ENCODE data around the gene TMEM117.
"Not testable (repeated sequence)": the region's sequence is repeated elsewhere in the genome, so short reads cannot be mapped to it uniquely, and the experiment has no call there.

TMEM117 gene

DNA sequence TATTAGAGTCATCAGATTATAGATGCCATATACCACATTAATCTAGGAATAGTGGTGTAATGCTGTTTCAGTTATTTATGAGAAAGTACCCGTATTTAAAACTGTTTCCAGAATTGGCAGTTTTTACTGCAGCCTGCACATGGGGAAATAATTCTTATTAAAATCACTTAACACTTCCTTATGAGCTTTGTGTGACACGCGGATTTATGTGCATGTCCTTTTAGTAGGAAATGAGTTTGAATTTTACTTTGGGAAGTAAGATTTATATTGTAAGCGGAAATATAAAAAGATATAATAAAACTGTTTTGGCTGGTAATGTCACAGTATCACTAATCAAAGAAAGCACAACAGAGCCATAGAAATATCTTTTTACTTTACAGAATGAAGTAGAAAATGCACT, 132.9 kb downstream of the TMEM117 start:
- DNase-seq, result no peak

DNA sequence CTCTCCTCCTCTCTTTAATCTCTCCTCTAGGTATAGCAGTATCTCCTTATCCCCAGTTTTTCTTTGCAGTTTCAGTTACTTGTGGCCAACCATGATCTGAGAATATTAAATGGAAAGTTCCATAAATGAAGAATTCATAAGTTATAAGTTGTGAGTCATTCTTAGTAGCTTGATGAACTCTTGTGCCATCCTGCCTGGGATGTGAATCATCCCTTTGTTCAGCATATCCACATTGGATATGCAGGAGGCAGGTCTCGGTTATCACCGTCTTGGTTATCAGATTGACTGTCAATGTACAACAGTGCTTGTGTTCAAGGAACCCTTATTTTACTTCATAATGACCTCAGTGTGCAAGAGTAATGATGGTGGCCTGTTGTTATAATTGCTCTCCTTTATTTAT, 134.0 kb downstream of the TMEM117 start:
- no peak for DNase-seq

DNA sequence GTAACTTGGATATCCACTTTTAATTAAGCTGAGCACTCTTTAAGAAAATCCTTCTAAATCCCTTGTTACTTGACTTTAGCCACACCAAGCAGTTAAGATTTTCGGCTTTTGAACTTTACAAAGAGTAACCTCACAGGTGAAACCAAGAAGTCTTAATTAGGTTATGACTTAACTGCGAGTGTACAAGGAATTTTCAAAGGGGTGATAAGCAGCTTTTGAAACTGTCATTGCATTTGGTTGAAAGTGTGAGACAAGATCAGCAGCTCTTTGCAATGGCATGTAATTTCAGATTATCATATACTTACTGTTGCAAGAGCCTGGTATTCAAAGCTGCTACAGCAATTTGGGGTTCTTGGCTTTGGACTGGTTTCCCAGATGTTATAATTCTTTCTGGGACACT, 137.5 kb downstream of the TMEM117 start:
- DNase-seq, result no peak

DNA sequence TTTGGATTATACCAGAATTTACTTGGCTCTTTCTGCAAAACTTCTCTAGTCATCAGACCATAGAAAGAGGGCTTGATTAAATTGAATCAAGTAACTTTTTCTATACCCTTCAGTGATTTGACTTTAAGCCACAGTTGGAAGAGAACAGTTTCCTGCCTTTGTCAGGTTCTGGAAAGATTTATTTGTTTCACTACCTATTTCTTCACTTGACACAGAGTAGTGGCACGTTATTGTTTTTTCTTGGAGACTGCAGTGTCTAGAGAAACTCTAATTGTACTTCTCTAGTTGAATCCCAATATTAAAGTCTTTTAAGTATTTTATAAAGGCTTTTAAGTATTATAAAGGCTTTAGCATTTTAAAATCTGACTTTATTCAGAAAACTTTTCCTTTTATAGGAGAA, 138.1 kb downstream of the TMEM117 start:
- DNase-seq, result no peak

DNA sequence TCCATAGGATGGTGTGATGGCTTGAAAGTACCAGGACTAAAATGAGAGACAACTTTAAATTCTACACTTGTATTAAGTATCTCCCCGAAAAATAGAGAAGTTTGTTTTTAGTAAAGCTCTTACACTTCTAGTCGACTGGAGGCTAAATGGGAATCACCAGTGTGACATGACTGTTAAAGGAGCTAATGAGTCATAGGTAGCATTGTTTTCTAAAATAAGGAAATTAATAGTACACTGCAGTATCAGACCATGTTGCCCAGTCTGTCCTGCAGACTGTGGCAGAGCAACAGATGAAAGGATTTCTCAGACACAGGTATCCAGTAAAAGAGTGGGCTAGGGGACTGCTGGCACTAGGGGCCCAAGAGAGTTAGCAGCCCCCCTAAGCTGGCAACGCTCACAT, 140.1 kb downstream of the TMEM117 start:
- DNase-seq, result no peak

DNA sequence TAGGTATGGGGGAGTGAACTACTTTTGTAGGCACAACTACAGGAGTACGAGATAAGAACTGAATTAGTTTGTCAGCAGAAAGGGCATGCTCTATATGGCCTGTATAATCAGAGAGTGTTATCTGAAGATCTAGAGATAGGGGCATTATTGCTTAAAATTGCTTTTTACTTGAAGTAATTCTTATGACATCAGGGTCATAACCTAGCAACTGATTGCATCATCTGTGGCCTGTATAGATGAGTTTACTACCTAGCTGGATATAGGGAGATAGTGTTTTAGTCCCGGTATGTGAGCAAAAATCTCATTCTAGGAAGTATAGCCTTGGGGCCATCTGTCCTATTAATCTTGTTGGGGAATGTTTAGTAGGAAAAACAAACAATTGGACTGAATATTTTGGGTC, 142.7 kb downstream of the TMEM117 start:
- DNase-seq, result no peak

DNA sequence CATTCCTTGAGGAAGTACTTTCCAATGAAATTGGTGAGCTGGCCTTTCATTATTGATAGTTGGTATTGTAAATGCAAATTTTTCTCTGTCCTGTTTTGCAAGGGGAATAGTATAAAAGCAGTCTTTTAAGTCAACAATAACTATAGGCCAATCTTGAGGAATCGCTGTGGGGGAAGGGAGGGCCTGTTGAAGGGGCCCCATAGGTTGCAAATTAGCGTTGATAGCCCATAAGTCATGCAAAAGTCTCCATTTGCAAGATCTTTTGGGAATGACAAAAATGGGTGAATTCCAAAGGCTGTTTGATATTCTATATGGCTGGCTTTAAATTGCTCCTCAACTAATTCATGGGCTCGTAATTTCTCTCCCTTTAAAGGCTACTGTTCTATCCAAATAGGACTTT, 143.6 kb downstream of the TMEM117 start:
- DNase-seq, result no peak

DNA sequence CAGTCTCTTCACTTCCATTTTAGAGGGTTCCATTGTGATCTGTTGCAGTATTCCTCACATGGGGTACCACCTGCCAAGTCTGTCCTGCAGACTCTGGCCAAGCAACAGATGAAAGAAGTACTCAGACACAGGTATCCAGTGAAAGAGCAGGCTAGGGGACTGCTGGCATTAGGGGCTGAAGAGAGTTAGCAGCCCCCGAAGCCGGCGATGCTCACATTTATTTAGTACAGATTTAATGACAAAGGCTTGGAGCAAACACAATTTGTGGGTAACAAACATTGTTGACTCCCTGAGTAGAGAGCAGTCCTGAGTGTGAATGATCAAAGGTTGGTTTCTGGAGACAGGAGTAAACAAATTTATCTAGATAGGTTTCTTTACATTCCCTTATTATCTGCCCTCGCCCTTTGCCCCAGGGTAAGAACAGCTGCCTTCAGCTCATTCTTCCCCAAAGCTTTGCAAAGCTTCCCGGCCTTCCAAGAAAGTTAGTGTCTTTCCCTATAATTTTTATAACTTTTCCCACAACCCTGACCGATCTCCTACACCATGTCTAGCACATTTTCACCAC, 144.8 kb downstream of the TMEM117 start:
- no peak for DNase-seq

DNA sequence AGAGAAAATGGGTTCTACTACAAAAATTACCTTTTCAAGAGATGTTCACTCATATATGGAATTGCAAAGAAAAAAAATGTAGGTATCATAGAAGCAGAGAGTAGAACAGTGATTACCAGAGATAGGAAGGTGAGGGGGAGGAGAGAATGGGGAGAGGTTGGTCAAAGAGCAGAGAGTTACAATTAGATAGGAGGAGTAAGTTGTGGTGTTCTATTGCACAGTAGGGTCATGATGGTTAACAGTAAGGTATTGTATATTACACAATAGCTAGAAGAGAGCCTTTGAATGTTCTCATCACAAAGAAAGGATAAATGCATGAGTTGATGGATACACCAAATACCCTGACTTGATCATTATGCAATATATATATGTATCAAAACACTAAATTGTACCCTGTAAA, 145.8 kb downstream of the TMEM117 start:
- DNase-seq, result no peak

DNA sequence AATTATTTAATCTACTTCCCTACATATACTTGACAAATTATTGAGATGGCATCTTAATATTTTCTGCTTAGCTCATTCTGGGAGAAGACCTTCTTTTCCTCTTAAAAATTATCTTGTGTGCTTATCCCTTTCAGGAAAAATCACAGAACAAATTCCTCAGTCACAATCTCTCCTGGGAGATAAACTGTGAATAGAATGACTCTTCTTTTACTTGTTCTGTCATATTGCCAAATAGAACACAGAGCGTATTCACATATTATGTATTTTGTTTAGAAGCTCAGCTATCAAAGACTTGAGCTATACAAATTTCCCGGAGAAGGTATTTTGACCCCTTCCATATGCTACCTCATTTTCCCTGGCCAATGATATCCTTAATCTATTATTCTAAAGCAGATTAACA, 146.7 kb downstream of the TMEM117 start:
- no peak for DNase-seq

DNA sequence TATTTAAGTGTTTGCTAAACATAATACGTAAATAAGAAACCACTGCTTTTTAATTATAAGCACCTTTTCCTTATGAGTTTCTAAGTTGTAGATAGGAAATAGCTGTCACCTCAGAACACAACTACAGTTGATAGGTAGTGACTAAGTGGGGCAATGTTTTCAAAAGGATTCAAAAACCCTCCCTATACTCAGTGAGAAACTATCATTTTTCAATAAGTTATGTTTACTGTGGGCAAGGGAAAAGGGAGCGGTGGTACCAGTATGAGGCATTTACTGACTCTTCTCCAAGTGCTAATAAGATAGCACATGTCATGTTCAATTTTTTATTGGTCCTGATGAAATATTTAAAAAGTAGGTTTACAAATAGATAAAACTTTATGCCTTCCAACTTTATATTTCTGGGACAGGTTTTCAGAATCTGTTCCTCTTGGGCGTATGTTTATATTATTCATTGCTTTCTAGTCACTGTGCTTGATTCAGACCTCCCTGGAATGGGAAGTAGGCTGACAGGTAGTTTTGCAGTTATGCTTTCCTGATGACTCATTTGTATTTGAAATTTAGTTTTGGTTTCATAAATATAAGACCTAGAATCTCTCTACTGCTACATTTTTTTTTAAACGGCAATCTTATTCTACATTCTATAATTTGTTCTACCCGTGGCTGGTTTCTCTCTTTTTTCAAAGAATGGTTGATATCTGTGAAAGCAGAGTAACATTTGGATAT, 153.1 kb downstream of the TMEM117 start:
- peak; percentile 43 for DNase-seq

DNA sequence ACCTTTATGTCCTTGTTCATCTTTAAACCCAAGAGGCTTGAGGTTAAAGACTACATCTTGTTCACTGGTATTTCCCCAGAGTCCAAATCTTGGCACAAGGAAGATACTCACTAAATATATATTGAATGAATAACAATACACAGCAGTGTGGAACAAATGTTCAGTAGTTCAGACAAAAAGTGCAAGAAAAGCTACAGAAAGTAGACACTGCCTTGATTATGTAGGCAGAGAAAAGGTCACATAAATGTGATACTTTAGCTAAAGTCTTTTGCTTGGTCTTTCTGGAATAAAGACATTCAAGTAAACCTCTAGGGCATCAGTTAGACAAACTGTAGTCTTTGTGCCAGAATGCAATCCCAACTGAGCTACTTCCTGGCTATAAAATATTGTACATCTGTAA, 157.0 kb downstream of the TMEM117 start:
- no peak for DNase-seq

DNA sequence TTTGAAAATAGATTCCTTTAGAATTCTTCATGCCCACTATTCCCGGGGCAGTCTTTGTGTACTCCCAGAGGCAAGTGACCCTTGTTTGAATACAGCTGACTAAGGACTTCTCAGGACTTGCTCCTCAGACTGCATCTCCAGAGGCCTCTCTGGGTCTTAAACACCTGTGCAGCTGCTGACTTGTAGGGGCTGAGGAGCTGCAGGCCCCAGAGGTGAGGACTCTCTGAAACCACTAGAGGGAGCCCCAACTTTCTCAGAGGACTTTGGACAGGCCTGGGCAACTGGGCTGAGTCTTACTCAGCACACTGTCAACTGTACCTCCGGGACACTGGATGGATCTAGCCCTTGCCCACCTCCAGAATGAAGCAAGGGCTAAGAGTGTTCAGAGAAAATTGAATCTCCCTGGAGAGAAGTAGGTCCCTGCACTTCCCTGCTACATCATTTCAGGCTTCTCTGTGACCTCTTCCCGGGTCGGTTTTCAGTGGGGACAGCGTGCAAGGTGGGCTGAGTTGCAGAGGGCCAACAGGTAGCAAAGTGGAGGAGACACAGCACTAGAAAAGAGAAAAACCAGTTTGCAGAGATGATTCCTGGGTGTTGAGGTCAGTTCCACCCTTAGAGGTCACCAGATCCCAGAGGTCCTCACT, 164.6 kb downstream of the TMEM117 start:
- DNase-seq, result peak; percentile 79

DNA sequence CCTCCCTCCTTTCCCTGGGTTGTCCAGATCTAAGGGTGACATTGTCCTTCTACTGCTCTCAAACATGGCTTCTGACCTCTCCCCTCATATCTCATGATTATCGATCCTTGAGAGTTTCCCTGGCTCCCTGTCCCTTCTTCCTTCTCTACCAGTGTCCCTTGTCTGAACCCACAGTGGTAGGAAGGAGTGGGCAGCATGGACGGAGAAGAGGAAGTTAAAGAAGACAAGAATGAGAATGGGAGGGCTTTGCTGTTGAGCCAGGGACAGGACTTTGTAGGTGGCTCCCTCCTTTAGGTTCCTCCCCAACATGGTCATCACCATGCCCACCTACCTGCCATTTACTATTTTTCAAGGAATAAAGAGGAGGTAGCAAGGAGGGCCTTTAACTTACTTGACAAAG, 166.7 kb downstream of the TMEM117 start:
- no peak for DNase-seq

DNA sequence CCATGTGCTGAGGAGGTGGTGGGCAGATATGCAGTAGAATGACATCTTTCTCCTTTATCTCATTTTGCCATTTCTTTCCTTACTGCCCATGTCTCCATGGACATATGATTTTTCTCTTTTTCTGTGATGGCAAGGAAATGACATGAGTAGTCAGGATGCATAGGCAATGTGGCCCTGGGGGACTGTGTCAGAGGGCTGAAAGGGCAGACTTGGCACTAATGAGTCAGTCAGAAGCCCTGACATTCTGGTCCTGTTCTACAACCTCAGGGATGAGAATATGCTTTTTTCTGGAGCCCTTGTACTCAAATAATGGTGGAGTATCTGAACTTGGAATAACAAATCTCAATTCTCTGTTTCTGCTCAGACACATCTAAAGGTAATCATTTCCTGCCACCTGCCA, 167.8 kb downstream of the TMEM117 start:
- no peak for DNase-seq

DNA sequence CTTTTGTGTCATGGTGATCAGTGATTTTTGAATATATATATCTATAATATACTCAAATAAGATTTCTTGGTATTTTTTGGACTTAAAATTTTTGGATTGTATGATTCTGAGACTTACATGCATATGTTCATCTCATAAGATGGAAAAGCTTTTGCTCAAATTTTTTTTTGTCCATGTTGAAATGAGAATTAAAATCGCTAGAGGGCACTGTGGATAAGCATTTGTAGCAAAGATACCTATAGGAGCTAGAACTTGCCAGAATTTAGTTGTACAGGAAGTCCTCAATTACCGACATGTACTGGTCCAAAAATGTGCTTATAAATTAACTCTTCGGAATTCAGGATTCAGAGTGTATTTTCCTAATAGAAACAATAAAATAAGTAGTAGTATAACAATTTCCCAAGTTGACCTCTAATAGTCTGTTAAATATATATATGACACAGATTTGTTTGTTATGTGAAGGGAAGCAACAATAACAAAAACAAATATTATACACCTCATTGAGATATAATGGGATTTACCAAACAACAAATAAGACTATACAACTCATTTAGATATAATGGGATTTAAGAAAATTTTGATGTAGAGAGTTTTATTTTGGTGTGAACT, 179.6 kb downstream of the TMEM117 start:
- peak; percentile 53 for DNase-seq

DNA sequence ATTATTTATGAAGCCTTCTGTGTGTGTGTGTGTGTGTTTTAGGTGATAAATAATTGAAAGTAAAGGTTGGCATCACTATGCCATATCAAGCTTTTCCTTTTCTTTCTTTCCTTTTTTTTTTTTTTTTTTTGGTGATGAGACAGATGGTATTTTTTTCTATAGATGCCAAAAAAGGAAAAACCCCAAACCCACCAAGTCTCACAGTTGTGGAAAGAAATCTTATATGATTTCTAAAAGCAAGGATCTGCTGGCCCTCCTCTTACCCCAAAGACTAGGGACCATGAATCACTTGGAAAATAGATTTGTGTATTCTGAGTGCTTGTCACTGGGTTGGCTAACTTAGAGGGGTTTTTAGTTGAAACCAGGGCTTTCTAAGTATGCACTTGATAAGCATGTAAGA, 181.3 kb downstream of the TMEM117 start:
- DNase-seq, result no peak

DNA sequence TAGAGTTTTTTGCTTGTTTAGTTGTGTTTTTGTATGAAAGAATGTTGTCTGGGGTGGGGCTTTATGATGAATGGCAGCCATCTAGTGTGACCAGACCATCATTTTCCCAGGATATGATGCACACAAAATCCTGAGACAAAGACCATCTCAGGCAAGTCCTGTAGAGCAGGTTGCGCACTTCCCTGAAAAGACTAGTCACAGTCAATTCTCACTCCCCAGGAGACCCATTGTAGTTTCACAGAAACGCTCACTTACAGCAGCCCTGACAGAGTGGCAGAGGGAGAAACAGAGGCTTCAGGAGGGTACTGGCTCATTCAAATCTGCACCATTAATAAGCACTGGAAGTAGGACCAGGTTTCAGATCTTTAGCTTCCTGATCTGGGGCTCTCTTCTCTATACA, 183.2 kb downstream of the TMEM117 start:
- DNase-seq, result no peak

DNA sequence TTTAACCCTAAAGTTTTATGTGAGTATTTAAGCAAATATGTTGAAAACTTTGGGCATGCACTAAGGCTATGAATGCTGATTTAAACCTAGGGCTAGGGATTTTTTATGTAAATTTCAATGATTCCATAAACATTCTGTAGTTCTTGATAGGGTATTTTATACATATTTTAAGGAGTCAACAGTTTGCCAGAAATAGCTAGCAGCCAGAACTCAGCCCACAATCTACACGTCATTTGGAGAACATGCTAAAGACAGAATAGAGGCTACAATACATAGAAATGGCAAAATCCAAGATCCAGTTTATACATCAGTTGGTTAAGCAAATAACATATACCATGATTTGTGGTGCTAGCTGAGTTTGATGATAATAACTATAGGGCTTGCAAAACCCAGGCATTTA, 184.7 kb downstream of the TMEM117 start:
- DNase-seq, result no peak

DNA sequence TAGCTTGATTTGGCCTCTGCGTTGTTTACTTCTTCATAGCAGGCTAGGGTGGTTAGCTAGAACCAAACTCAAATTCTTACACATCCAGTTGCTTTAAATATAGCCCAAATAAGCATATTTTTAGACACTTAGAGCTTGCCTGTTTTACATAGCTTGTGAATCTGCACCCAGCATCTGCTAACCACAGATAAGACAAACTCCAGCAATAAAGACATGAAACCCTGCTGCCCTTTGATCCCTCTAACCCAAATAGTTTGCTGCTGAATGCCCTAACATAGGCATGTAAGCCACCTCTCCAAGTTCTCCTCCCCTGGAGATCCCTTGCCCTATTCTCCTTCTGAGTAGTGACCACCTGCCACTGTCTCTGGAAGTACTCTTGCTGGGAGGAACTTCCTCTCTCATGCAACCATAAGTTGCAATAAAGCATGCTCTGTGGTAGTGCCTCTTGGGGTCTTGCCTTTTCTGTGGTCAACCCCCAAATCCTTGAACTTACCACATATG, 185.6 kb downstream of the TMEM117 start:
- DNase-seq, result no peak

DNA sequence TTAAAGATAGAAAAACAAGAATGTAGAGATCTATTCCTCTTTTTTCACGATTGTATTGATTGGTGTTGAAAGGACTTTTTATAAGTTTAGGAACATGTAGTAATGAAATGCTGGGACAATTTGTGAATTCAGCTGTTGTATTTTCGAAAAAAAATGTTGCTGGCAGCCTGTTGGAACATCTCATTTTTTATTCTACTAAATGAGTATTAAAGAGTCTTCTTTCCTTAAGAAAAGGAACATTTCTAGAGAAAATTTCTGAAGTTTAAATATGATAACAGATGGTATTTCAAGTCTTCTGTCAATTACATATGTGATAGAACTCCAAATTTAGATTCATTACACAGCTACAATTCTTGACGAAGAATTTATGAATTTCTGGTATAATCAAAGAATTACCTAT, 189.6 kb downstream of the TMEM117 start:
- no peak for DNase-seq

DNA sequence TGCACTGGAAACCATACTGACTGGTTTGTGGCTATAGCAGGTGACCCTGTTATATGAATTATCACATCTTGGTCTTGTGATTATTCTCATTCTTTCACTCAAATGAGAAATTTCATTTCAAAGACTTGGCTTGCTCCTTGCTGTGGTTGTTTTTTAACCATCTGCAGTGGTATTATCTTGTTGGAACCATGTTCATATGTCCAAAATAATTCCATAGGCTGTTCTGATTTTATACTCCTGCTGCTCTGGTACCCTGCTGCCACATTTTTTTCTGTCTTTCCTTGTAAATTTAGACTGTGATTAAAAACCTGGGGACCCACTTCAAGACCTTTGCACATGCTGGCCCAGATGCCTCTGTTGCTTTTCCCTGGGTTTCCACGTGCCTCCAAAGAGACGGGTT, 190.2 kb downstream of the TMEM117 start:
- no peak for DNase-seq

DNA sequence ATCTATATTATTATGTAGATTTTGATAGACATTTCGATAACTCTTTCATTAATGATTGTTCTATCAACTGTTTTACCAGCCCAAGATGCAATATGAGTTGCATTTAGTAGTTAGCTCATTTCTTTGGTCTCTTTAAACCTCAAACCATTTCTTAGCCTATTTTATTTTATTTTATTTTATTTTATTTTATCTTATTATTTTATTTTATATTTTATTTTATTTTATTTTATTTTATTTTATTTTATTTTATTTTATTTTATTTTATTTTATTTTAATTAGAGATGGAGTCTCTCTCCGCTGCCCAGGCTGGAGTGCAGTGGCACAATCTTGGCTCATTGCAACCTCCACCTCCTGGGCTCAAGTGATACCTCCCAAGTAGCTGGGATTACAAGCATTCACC, 191.0 kb downstream of the TMEM117 start:
- DNase-seq, result not testable (repeated sequence)

DNA sequence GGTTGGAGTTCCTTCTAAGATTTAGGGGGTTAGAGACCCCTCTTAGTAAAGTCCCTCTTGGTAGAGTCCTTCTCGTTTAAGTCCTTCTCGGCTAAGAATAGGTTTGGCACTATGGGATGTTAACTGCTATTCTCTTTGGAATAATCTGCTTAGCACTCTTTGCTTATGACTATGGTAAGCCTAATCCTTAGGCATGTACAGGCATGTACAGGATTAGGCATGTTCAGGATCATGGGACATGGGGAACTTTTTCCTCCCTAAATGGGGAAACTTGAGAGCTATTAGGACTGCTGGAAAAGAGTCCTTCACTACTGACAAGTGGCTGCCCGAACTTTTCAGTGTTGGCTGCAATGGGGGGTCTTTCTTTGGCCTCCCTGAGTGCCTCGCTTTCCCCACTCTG, 193.3 kb downstream of the TMEM117 start:
- DNase-seq, result no peak

Data from RPMI8226 (cell line).